ENCODE measurements around the gene HAGHL.

HAGHL gene

DNA sequence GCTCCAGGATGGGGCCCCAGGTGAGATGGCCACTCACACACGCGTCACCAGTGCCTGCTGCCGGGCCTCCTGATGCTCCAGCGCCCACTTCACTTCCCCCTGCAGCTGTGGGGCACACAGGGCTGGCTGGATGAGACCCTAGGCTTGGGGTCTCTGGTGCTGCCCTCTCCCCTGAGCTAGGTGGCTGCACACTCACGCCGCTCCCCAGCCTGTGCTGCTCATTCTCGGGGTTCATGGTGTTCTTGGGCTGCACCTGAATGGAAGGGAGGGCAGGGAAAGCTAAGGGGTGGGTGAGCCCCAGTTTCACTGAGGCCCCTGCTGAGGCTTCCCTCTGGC, 1.9 kb upstream of the HAGHL start:
- H3K27me3 ChIP-seq (ENCODE audit: insufficient read depth, low read depth, severe bottlenecking): no peaks in the 10 kb centered on the region
- TF ChIP-seq CTCF (IDR thresholded peaks at IDR 0.05; ENCODE audit: low read depth, low read length): no peak
- DNase-seq: no peak
- H3K27ac ChIP-seq: no peak overlapping the region
- peaks cover 6% of the 10 kb centered on the region for H3K36me3 ChIP-seq
- no peaks in the 10 kb centered on the region for H3K9me3 ChIP-seq (ENCODE audit: severe bottlenecking)
- H3K4me3 ChIP-seq (ENCODE audit: low read depth, low read length): no peak overlapping the region

GRCh38 chr16:725463-726187, 1.3 kb upstream of the HAGHL start:
- Histone ChIP-seq H3K4me3 (ENCODE audit: low read depth, low read length) (no peak overlapping the region), H3K27me3 (ENCODE audit: insufficient read depth, low read depth, severe bottlenecking) (no peaks in the 10 kb centered on the region), H3K9me3 (ENCODE audit: severe bottlenecking) (no peaks in the 10 kb centered on the region), H3K36me3 (peaks cover 9% of the 10 kb centered on the region), H3K27ac (no peak overlapping the region)
- no peak for DNase-seq
- no peak for TF ChIP-seq CTCF (IDR thresholded peaks at IDR 0.05; ENCODE audit: low read depth, low read length)

DNA sequence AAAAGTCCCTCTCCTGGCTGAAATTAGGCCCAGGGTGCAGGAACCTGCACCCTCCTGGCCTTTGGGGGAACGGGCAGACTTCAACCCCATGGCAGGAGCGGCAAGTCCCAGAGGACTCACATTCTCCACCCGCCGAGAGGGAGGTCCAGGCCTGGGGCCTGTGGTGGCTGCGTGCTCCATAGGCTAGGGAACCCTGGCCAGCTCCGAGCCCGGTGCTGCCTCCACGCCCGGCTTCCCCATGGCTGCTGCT, 793 bp upstream of the HAGHL start:
- peaks cover 9% of the 10 kb centered on the region for H3K36me3 ChIP-seq
- TF ChIP-seq CTCF (IDR thresholded peaks at IDR 0.05; ENCODE audit: low read depth, low read length): no peak
- H3K9me3 ChIP-seq (ENCODE audit: severe bottlenecking): no peaks in the 10 kb centered on the region
- no peak overlapping the region for H3K4me3 ChIP-seq (ENCODE audit: low read depth, low read length)
- H3K27ac ChIP-seq: no peak overlapping the region
- H3K27me3 ChIP-seq (ENCODE audit: insufficient read depth, low read depth, severe bottlenecking): no peaks in the 10 kb centered on the region
- no peak for DNase-seq

DNA sequence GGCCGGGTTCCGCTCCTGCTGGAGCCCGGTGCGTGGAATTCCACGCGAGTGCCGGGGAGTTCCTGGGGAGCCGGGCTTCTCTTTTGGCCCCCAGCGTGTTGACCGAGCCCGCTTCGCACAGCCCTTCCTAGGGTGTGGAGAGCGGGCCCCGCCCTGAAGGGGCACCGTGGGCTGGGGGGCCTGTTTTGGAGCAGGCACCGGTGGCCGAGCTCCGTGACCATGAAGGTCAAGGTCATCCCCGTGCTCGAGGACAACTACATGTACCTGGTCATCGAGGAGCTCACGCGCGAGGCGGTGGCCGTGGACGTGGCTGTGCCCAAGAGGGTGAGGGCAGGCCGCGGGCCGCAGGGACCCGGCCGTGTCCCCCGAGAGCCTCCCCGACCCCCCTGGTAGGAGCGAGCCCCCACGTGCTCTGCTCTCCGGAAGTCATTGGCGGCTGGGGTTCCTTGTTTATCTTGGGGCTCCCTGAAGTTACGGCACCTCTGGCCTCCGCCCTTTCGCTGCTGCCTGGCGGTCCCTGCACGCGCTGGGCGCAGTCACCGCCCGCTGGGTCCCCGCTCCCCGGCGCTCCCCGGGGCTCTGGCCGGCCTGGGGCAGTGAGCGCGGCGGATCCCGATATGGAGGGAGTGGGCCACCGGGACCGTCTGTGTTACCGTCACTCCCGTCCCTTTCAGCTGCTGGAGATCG, 528 bp downstream of the HAGHL start:
- H3K36me3 ChIP-seq: peaks cover 7% of the 10 kb centered on the region
- no peaks in the 10 kb centered on the region for H3K9me3 ChIP-seq (ENCODE audit: severe bottlenecking)
- H3K27ac ChIP-seq: no peak overlapping the region; the same call in 1 of the 2 replicates
- DNase-seq: no peak
- H3K27me3 ChIP-seq (ENCODE audit: insufficient read depth, low read depth, severe bottlenecking): no peaks in the 10 kb centered on the region
- H3K4me3 ChIP-seq (ENCODE audit: low read depth, low read length): peak overlapping the region; percentile 71
- no peak for TF ChIP-seq CTCF (IDR thresholded peaks at IDR 0.05; ENCODE audit: low read depth, low read length)

GRCh38 chr16:728131-728889, 1.4 kb downstream of the HAGHL start:
- H3K27me3 ChIP-seq (ENCODE audit: insufficient read depth, low read depth, severe bottlenecking): no peaks in the 10 kb centered on the region
- H3K9me3 ChIP-seq (ENCODE audit: severe bottlenecking): no peaks in the 10 kb centered on the region
- H3K27ac ChIP-seq: peak overlapping the region; percentile 68
- TF ChIP-seq CTCF (IDR thresholded peaks at IDR 0.05; ENCODE audit: low read depth, low read length): no peak
- H3K36me3 ChIP-seq: peaks cover 14% of the 10 kb centered on the region
- peak; percentile 84 for DNase-seq
- peak overlapping the region; percentile 71 for H3K4me3 ChIP-seq (ENCODE audit: low read depth, low read length)
